ENCODE measurements around the gene SLC12A9.

The SLC12A9 gene

GRCh38 chr7:100865372-100865911 is 12.9 kb downstream of the SLC12A9 start:
- peaks cover 9% of the 10 kb centered on the region for H3K4me1 ChIP-seq
- peak overlapping the region; percentile 23; the same call in 1 of the 2 replicates for H3K4me3 ChIP-seq (ENCODE audit: low read depth, low read length)
- no peaks in the 10 kb centered on the region for H3K9me3 ChIP-seq
- peaks cover 6% of the 10 kb centered on the region for H3K36me3 ChIP-seq
- no peaks in the 10 kb centered on the region for H3K27me3 ChIP-seq
- TF ChIP-seq, protein P1, sequence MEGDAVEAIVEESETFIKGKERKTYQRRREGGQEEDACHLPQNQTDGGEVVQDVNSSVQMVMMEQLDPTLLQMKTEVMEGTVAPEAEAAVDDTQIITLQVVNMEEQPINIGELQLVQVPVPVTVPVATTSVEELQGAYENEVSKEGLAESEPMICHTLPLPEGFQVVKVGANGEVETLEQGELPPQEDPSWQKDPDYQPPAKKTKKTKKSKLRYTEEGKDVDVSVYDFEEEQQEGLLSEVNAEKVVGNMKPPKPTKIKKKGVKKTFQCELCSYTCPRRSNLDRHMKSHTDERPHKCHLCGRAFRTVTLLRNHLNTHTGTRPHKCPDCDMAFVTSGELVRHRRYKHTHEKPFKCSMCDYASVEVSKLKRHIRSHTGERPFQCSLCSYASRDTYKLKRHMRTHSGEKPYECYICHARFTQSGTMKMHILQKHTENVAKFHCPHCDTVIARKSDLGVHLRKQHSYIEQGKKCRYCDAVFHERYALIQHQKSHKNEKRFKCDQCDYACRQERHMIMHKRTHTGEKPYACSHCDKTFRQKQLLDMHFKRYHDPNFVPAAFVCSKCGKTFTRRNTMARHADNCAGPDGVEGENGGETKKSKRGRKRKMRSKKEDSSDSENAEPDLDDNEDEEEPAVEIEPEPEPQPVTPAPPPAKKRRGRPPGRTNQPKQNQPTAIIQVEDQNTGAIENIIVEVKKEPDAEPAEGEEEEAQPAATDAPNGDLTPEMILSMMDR (IDR thresholded peaks at IDR 0.05; ENCODE audit: low read depth, low read length) = 0 out of 2 replicates have a peak, but pooled peaks have one; percentile 15
- DNase-seq = peak; percentile 47

DNA sequence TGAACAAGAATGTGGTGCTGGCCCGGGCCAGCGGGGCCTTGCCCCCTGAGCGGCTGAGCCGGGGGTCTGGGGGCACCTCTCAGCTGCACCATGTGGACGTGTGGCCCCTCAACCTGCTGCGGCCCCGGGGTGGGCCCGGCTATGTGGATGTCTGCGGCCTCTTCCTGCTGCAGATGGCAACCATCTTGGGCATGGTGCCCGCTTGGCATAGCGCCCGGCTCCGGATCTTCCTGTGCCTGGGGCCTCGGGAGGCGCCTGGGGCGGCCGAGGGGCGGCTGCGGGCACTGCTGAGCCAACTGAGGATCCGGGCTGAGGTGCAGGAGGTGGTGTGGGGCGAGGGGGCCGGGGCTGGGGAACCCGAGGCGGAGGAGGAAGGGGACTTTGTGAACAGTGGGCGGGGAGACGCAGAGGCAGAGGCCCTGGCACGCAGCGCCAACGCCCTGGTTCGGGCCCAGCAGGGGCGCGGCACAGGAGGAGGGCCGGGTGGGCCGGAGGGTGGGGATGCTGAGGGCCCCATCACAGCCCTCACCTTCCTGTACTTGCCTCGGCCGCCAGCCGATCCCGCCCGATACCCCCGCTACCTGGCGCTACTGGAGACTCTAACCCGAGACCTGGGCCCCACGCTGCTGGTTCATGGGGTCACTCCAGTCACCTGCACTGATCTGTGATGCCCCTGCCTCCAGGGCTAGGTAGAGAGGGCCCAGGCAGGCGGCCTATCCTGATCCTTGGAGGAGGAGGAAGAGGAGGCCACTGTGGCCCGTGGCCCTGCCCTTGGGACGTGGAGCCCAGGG is 13.6 kb downstream of the SLC12A9 start:
- peak overlapping the region; percentile 23; the same call in 1 of the 2 replicates for H3K4me3 ChIP-seq (ENCODE audit: low read depth, low read length)
- H3K9me3 ChIP-seq = no peaks in the 10 kb centered on the region
- peaks cover 9% of the 10 kb centered on the region for H3K4me1 ChIP-seq
- H3K36me3 ChIP-seq = no peaks in the 10 kb centered on the region; the same call in 1 of the 2 replicates
- TF ChIP-seq, protein P1 (IDR thresholded peaks at IDR 0.05; ENCODE audit: low read depth, low read length) = no peak
- no peaks in the 10 kb centered on the region for H3K27me3 ChIP-seq
- peak; percentile 68 for DNase-seq

GRCh38 chr7:100866729-100867039 is 14.2 kb downstream of the SLC12A9 start:
- H3K36me3 ChIP-seq = no peaks in the 10 kb centered on the region; the same call in 1 of the 2 replicates
- no peaks in the 10 kb centered on the region for H3K9me3 ChIP-seq
- TF ChIP-seq, protein P1 (IDR thresholded peaks at IDR 0.05; ENCODE audit: low read depth, low read length) = no peak
- H3K4me3 ChIP-seq (ENCODE audit: low read depth, low read length) = no peak overlapping the region
- peaks cover 9% of the 10 kb centered on the region for H3K4me1 ChIP-seq
- DNase-seq = no peak
- H3K27me3 ChIP-seq = no peaks in the 10 kb centered on the region

DNA sequence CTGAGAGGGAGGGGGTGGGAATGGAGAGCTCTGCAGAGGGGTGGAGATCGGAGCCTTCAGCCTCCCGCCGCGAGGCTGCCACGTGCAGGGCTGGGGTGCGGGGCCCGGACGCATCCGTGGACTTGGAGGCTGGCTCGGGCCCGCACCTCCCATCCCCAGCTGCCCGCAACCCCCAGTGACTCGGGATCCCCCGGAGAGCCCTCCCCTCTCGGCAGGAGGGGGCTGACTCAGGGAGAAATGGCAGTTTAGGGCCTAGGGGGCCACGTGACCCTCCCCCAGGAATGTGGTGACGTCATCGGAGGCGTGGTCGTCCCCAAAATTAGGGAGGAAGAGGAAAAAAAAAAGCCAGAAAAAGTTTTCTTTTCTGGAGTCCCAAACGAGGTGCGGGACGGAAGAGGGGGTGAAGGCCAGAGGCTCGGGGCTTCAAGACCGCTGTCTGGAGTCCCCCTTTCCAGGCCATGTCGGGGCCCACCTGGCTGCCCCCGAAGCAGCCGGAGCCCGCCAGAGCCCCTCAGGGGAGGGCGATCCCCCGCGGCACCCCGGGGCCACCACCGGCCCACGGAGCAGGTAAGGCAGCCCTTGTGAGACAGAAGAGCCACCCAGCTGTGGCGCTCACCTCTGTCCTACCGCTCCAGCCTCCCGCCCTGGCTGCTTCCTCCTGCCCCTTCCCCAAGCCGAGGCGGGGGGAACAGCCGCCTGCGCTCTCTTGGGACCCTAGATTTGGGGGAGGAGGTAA is 14.7 kb downstream of the SLC12A9 start, which contains the start of gene TRIP6:
TSS of gene TRIP6 (plus strand) at position 348 of the 736 bp plus-strand sequence. CDS start at position 459, 111 bp downstream.
- no peak within 1 kb of the TSS for H3K4me3 ChIP-seq (ENCODE audit: low read depth, low read length)
- no peaks in the 10 kb centered on the region for H3K9me3 ChIP-seq
- DNase-seq = no peak
- TF ChIP-seq, protein P1 (IDR thresholded peaks at IDR 0.05; ENCODE audit: low read depth, low read length) = no peak
- no peaks in the 10 kb centered on the region; the same call in 1 of the 2 replicates for H3K36me3 ChIP-seq
- H3K27me3 ChIP-seq = no peaks in the 10 kb centered on the region
- peaks cover 9% of the 10 kb centered on the region for H3K4me1 ChIP-seq

DNA sequence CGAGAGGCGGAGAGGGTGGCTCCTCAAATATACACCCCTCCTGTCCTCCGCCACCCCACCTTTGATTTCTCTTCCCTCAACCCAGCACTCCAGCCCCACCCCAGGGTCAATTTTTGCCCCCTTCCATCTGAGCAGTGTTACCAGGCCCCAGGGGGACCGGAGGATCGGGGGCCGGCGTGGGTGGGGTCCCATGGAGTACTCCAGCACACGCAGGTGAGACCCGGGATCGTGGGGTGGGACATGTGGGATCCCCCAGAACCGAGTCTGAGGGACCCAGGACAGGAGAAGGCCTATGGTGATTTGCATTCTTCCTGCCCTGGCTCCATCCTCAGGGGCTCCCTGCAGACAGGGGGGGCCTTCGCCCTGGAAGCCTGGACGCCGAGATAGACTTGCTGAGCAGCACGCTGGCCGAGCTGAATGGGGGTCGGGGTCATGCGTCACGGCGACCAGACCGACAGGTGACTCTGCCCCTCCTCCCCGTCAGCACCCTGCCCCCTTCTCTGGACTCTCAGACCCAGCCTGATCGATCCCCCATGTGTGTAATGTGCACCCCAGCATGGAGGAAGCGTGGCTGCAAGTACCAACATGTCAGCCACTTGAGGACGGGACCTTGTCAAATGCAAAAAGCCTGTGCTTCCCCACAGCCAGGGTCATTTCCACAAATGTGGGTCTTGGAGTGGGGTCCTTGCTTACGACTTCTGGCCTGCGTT is 15.4 kb downstream of the SLC12A9 start:
- peaks cover 9% of the 10 kb centered on the region for H3K4me1 ChIP-seq
- no peaks in the 10 kb centered on the region for H3K27me3 ChIP-seq
- no peak for DNase-seq
- H3K9me3 ChIP-seq = no peaks in the 10 kb centered on the region
- no peak overlapping the region for H3K4me3 ChIP-seq (ENCODE audit: low read depth, low read length)
- TF ChIP-seq, protein P1 (IDR thresholded peaks at IDR 0.05; ENCODE audit: low read depth, low read length) = no peak
- H3K36me3 ChIP-seq = no peaks in the 10 kb centered on the region; the same call in 1 of the 2 replicates

Measured in BE2C (cell line).